ENCODE results near the gene CHM. TPM values are rescaled to one million over a fixed set of nuclear protein-coding genes. Genes with fewer than 3 reads are reported as not detected.
"Not testable (repeated sequence)": the region's sequence is repeated elsewhere in the genome, so short reads cannot be mapped to it uniquely, and the experiment has no call there.

The CHM gene
- total RNA-seq, 2 donors from 2014 or later, result 26.0 to 52.8 TPM

GRCh38 chrX:86012188-86012587, 35.2 kb downstream of the CHM start:
- H3K4me1 ChIP-seq (ENCODE audit: control insufficient read depth, insufficient read depth, low read length), result peaks cover 4% of the 10 kb centered on the region
- Mint-ChIP-seq H3K4me1 (peaks cover 49% of the 10 kb centered on the region), H3K27me3 (ENCODE audit: insufficient read depth) (no peaks in the 10 kb centered on the region), H3K36me3 (ENCODE audit: low read depth) (peaks cover 42% of the 10 kb centered on the region), H3K27ac (peak overlapping the region; percentile 96), H3K4me3 (no peak overlapping the region), H3K9me3 (peaks cover 33% of the 10 kb centered on the region)
- peak; percentile 50 for TF ChIP-seq CTCF (conservative IDR thresholded peaks at IDR 0.05)
- DNase-seq, result no peak
- no peaks in the 10 kb centered on the region for H3K36me3 ChIP-seq (ENCODE audit: control insufficient read depth, insufficient read depth, low read length)
- H3K9ac ChIP-seq (ENCODE audit: extremely low read depth, low read length, poor library complexity, severe bottlenecking), result peak overlapping the region; percentile 26
- H3K27me3 ChIP-seq (ENCODE audit: control insufficient read depth, insufficient read depth, low read length, poor library complexity, severe bottlenecking), result no peaks in the 10 kb centered on the region
- H3K27ac ChIP-seq (ENCODE audit: low read depth, low read length), result no peak overlapping the region
- 67% methylated on average over 1 of the region's 1 CpG; no CpG with 5 or more reads in 1 of the 2 experiments for WGBS, 2 experiments (ENCODE audit: insufficient coverage in 1 of 2, insufficient read length in 1 of 2)
- peaks cover 5% of the 10 kb centered on the region for H3K9me3 ChIP-seq (ENCODE audit: control insufficient read depth, low read length)
- no peak overlapping the region for H3K4me3 ChIP-seq (ENCODE audit: low read length)

- not testable (repeated sequence) for H3K9me3 ChIP-seq (ENCODE audit: control insufficient read depth, low read length); H3K27ac ChIP-seq (ENCODE audit: low read depth, low read length); H3K36me3 ChIP-seq (ENCODE audit: control insufficient read depth, insufficient read depth, low read length); H3K4me1 ChIP-seq (ENCODE audit: control insufficient read depth, insufficient read depth, low read length); H3K9ac ChIP-seq (ENCODE audit: extremely low read depth, low read length, poor library complexity, severe bottlenecking); H3K4me3 Mint-ChIP-seq; H3K27me3 ChIP-seq (ENCODE audit: control insufficient read depth, insufficient read depth, low read length, poor library complexity, severe bottlenecking); H3K27ac Mint-ChIP-seq; H3K27me3 Mint-ChIP-seq (ENCODE audit: insufficient read depth); H3K4me3 ChIP-seq (ENCODE audit: low read length); DNase-seq
- no CpG with 5 or more reads among the region's 1 CpG for WGBS, 2 experiments (ENCODE audit: insufficient coverage in 1 of 2, insufficient read length in 1 of 2)
- H3K9me3 Mint-ChIP-seq, result peaks cover 39% of the 10 kb centered on the region
- H3K36me3 Mint-ChIP-seq (ENCODE audit: low read depth), result peaks cover 46% of the 10 kb centered on the region
- peaks cover 38% of the 10 kb centered on the region for H3K4me1 Mint-ChIP-seq
These were observed 37.6 kb downstream of the CHM start for GRCh38 chrX:86009803-86010202.

- Mint-ChIP-seq H3K36me3 (ENCODE audit: low read depth) (peaks cover 61% of the 10 kb centered on the region), H3K9me3 (peaks cover 54% of the 10 kb centered on the region), H3K4me1 (peaks cover 35% of the 10 kb centered on the region)
- not testable (repeated sequence) for H3K27me3 Mint-ChIP-seq (ENCODE audit: insufficient read depth); H3K4me3 Mint-ChIP-seq; H3K4me1 ChIP-seq (ENCODE audit: control insufficient read depth, insufficient read depth, low read length); H3K27me3 ChIP-seq (ENCODE audit: control insufficient read depth, insufficient read depth, low read length, poor library complexity, severe bottlenecking); H3K27ac ChIP-seq (ENCODE audit: low read depth, low read length); DNase-seq; H3K36me3 ChIP-seq (ENCODE audit: control insufficient read depth, insufficient read depth, low read length); H3K9ac ChIP-seq (ENCODE audit: extremely low read depth, low read length, poor library complexity, severe bottlenecking); H3K9me3 ChIP-seq (ENCODE audit: control insufficient read depth, low read length); H3K4me3 ChIP-seq (ENCODE audit: low read length); H3K27ac Mint-ChIP-seq
- WGBS, 2 experiments (ENCODE audit: insufficient coverage in 1 of 2, insufficient read length in 1 of 2), result 100% methylated on average over 2 of the region's 4 CpGs
These were observed 39.5 kb downstream of the CHM start for GRCh38 chrX:86007891-86008290.

- H3K4me1 Mint-ChIP-seq, result peaks cover 42% of the 10 kb centered on the region
- peak overlapping the region; percentile 97 for H3K27ac Mint-ChIP-seq
- H3K9me3 Mint-ChIP-seq, result peaks cover 50% of the 10 kb centered on the region
- 0 to 36% methylated on average over 2 to 11 of the region's 12 CpGs for WGBS, 2 experiments (ENCODE audit: insufficient coverage in 1 of 2, insufficient read length in 1 of 2)
- H3K27ac ChIP-seq (ENCODE audit: low read depth, low read length), result no peak overlapping the region
- peaks cover 3% of the 10 kb centered on the region for H3K4me1 ChIP-seq (ENCODE audit: control insufficient read depth, insufficient read depth, low read length)
- no peak overlapping the region for H3K9ac ChIP-seq (ENCODE audit: extremely low read depth, low read length, poor library complexity, severe bottlenecking)
- no peaks in the 10 kb centered on the region for H3K27me3 ChIP-seq (ENCODE audit: control insufficient read depth, insufficient read depth, low read length, poor library complexity, severe bottlenecking)
- TF ChIP-seq CTCF (conservative IDR thresholded peaks at IDR 0.05), result peak; percentile 22
- peak; percentile 92 for DNase-seq
- peaks cover 9% of the 10 kb centered on the region for H3K36me3 ChIP-seq (ENCODE audit: control insufficient read depth, insufficient read depth, low read length)
- H3K9me3 ChIP-seq (ENCODE audit: control insufficient read depth, low read length), result no peaks in the 10 kb centered on the region
- H3K27me3 Mint-ChIP-seq (ENCODE audit: insufficient read depth), result no peaks in the 10 kb centered on the region
- peaks cover 50% of the 10 kb centered on the region for H3K36me3 Mint-ChIP-seq (ENCODE audit: low read depth)
- peak overlapping the region; percentile 35 for H3K4me3 Mint-ChIP-seq
- no peak overlapping the region for H3K4me3 ChIP-seq (ENCODE audit: low read length)
These were observed 45.1 kb downstream of the CHM start for GRCh38 chrX:86002076-86002896.

Measured in endodermal cell (in vitro differentiated cells).